PFSK-1 (cell line): Measurements from ENCODE around the gene C1orf94.

Experiments
- FOXP2 ChIP-seq: optimal IDR thresholded peaks from 2 replicates; pipeline ENCODE3; 2011; ENCODE audit warnings: borderline replicate concordance, control low read depth, inconsistent platforms; ENCODE audit not compliant: insufficient read depth; ENCODE audit errors: extremely low read length, extremely low read depth
- POLR2AphosphoS5 ChIP-seq: IDR thresholded peaks from 2 replicates; pipeline ENCODE4 v1.6.1; 2012; ENCODE audit warnings: low read depth, mild to moderate bottlenecking, control low read depth, low read length, moderate library complexity
- SIN3A ChIP-seq: IDR thresholded peaks from 2 replicates; pipeline ENCODE4 v1.6.1; 2012; ENCODE audit warnings: mild to moderate bottlenecking, low read length, moderate library complexity, borderline replicate concordance; ENCODE audit not compliant: insufficient read depth
- TAF1 ChIP-seq: IDR thresholded peaks from 2 replicates; pipeline ENCODE4 v1.6.1; 2012; ENCODE audit warnings: low read length, control low read depth, borderline replicate concordance; ENCODE audit not compliant: insufficient read depth
- TF ChIP-seq, protein P1 (sequence below), 2 experiments: IDR thresholded peaks; 2 replicates each; pipeline versions ENCODE4 v1.6.1 to v1.8.0; 2011 to 2012; ENCODE audit warnings: low read depth in 2 of 2, low read length in 2 of 2, control low read depth in 1 of 2, inconsistent platforms in 1 of 2, mild to moderate bottlenecking in 1 of 2, moderate library complexity in 1 of 2; ENCODE audit not compliant: insufficient read depth in 1 of 2

- TF ChIP-seq POLR2AphosphoS5 (no peak), TAF1 (no peak), SIN3A (no peak), FOXP2 (no peak)
- TF ChIP-seq, protein P1, sequence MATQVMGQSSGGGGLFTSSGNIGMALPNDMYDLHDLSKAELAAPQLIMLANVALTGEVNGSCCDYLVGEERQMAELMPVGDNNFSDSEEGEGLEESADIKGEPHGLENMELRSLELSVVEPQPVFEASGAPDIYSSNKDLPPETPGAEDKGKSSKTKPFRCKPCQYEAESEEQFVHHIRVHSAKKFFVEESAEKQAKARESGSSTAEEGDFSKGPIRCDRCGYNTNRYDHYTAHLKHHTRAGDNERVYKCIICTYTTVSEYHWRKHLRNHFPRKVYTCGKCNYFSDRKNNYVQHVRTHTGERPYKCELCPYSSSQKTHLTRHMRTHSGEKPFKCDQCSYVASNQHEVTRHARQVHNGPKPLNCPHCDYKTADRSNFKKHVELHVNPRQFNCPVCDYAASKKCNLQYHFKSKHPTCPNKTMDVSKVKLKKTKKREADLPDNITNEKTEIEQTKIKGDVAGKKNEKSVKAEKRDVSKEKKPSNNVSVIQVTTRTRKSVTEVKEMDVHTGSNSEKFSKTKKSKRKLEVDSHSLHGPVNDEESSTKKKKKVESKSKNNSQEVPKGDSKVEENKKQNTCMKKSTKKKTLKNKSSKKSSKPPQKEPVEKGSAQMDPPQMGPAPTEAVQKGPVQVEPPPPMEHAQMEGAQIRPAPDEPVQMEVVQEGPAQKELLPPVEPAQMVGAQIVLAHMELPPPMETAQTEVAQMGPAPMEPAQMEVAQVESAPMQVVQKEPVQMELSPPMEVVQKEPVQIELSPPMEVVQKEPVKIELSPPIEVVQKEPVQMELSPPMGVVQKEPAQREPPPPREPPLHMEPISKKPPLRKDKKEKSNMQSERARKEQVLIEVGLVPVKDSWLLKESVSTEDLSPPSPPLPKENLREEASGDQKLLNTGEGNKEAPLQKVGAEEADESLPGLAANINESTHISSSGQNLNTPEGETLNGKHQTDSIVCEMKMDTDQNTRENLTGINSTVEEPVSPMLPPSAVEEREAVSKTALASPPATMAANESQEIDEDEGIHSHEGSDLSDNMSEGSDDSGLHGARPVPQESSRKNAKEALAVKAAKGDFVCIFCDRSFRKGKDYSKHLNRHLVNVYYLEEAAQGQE (IDR thresholded peaks at IDR 0.05; ENCODE audit: insufficient read depth in 1 of 2, low read depth in 2 of 2, low read length in 2 of 2), result no peak
These were observed 31.9 kb upstream of the C1orf94 start for GRCh38 chr1:34144766-34145165.
